Hepatic stellate cell (primary cell): ENCODE results near the gene AVEN.

Experiments used
- DNase-seq: peaks from one replicate; pipeline ENCODE4 v3.0.0; 2011; ENCODE audit warnings: low spot score

The AVEN gene

DNA sequence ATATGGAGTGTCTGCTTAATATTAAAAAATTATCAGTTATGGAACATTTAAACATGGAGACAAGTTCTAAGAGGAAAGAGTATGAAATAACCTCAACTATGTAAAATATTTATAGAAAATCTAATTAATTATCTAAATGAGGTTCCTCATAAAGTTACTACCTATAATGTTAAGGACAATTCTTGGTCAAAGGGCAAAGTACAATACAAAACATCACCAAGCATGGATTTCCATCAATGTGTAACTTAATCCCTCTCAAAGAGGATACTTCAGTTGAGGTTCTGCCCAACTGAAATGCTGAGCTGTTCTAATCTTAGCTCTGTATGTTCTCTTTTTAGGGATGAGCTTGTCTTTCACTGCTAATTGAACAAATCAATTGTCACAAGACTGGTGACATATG, 126.7 kb downstream of the AVEN start:
- DNase-seq, result no peak

GRCh38 chr15:33910741-33911140, 128.3 kb downstream of the AVEN start:
- DNase-seq, result peak; percentile 34

- DNase-seq, result peak; percentile 23
These were observed 130.6 kb downstream of the AVEN start for GRCh38 chr15:33908406-33908805.

GRCh38 chr15:33907326-33907725, 131.7 kb downstream of the AVEN start:
- DNase-seq, result no peak

GRCh38 chr15:33903661-33904060, 135.3 kb downstream of the AVEN start:
- no peak for DNase-seq

DNA sequence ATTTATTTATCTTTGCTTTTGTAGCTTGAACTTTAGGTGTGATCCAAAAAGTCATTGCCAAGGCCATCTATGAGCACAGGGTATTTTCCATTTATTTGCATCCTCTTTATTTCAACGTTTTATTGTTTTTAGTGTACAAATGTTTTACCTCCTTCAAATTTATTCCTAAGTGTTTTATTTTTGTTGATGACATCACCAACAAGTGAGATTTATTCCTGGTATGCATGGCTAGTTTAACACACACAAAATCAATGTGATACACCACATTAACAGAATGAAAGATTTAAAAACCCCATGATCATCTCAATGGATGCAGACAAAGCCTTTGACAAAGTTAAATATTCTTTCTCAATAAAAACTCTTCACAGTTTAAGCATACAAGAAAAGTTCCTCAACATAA, 137.0 kb downstream of the AVEN start:
- DNase-seq, result no peak

DNA sequence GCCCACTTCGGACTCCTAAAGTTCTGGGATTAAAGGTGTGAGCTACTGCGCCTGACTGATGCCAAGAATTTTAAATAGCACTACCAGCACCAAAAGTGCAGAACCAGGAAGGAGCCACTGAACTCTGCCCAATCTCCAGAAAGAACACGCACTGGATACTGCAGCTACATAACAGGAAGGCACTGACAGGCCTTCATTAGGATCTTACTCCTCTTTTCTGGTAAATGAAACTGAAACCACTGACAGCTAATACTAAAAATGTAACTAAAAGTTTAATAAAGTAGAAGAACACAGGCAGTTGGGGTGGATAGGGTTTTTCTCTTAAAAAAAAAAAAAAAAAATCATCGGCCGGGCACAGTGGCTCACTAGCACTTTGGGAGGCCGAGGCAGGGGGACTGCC, 144.8 kb downstream of the AVEN start:
- DNase-seq, result no peak

GRCh38 chr15:33888176-33888575, 150.8 kb downstream of the AVEN start:
- no peak for DNase-seq

GRCh38 chr15:33882921-33883320, 156.1 kb downstream of the AVEN start:
- no peak for DNase-seq

DNA sequence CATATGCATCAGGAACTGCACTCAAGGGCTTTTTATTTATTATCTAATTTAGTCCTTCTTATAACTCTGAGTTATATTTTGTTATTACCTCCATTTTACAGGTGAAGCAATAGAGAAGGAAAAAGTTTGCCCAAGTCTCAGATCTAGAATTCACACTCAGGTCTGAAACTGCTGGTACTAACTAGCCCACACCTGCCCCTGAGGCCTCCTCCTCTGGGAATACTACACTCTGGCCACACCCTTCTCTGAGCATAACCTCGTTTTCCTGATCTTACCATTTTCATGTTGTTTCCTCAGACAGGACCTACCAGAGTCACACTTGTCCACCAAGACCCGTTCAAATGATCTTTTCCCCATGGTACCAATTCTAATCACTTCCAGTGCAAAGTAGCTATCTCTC, 164.8 kb downstream of the AVEN start:
- DNase-seq, result no peak

- DNase-seq, result no peak
These were observed 166.4 kb downstream of the AVEN start for GRCh38 chr15:33872416-33873106.

- no peak for DNase-seq
These were observed 167.0 kb downstream of the AVEN start for GRCh38 chr15:33871980-33872379.

- DNase-seq, result no peak
These were observed 172.8 kb downstream of the AVEN start for GRCh38 chr15:33866101-33866737.

DNA sequence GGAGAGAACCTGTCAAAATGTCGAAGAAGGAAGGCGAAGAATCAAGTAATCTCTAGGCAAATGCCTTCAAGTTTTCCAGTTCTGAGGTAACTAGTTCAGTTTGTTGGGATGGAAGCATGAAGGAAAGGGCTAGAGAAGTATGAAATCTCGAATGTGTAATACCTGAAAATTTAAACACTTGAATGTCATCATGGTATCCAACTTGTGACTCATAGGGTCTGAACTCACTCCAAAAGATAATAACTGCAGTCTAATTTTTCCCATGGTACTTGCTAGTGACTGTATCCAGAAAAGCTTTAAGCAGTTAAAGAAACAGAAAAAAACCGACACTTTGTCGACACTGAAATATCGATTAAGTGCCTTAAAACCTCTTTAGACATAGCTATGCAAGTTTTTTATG, 173.6 kb downstream of the AVEN start:
- DNase-seq, result peak; percentile 24

DNA sequence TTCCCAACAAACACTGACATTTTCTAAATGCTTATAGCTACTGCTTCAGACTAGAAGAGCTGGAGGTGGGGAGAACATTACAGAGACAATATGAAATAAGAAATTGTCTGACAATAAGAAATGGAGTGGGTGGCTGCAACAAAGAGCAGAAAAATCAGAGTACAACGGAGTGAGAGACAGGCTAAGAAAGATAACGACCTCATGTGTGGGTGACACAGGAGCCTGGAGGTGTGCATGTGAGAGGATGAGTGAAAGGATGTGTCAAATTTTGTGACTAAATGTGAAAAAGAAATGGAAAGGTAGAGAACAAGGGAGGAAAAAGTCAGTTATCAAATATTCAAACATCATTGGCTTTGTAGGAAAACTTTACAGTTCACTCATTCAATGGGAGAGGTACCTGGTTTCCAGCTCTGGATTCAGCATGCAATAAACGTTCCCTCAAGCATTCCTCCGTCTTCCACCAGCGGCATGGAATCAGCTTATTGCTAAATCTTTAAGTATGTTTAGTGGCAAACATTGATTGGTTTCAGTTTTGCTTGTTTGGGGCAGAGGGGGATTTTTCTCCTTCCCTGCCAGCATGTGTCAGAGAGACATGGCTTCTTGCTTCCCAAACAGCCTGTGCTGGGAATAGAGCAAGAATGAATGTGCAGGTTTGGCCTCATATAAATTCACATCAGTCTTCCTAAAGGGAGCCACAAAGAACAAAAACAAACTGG, 174.5 kb downstream of the AVEN start:
- no peak for DNase-seq

DNA sequence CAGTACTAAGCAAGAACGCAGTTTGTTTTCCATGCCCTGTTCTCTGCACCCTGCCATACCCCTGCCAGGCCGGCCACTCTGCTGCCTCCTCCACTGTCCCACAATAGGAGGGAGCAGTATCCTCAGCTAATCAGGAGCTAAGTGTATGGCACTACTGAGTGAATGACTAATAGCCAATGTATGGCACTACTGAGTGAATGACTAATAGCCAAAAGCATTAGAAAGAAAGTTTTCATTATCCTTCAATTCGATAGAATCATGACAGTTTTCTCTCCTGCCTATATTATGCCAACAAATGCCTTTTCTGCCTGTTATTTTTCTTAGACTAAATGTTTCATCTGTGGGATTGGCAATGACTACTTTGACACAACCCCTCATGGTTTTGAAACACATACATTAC, 178.2 kb downstream of the AVEN start:
- DNase-seq, result peak; percentile 60

- no peak for DNase-seq
These were observed 178.9 kb downstream of the AVEN start for GRCh38 chr15:33859992-33860545.

DNA sequence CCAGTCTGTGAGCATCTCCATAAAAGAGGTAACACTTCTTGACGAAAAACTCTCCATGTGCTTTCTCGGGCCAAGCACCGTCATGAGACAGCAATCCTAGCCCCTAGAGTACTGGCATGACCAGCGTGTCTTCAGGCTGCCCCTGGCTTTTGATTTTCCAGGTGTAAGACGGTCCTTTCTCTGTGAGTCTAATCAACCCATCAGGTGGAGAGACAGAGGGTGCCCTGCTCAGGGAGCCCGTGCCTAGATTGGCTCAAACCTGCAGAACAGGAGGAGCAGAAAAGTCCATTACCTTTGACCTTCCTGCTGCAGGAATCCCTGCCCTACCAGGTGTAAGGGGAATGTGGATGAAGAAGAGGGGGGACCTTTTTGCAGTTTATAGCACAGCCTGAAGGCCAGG, 180.2 kb downstream of the AVEN start:
- DNase-seq, result no peak

DNA sequence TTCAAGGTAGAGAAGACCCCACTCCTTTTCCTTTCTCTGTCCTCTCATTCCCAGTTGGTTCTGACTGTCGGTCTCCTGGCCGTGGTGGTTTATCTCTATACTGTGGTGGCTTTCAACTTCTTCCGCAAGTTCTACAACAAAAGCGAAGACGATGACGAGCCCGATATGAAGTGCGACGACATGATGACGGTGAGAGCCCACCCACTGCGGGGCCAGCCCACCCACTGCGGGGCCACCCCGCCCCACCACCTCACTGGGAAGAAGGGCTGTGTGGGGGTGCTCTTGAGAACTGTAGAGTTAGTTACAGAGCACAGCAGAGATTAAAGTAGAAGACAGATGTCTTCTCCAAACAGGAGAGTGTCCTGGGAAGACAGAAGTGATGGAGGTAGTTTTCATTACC, 181.3 kb downstream of the AVEN start:
- no peak for DNase-seq

DNA sequence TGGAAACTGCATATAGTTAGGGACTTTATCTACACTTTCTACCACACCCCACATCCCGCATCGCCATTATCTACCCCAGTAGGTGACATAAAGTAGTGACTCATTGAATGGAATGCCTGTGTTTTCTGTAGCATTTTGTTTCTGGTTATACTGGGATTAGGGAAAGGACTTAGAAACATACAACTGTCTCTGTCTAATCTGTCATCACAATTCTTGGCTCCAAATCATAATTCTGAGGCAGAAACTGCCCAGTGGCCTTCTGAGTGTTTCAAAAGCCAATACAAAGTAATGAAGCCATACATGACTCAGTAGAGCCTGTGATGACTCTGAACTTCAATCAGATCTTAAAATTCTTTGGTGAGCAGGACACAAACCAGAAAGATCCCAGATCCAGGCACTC, 186.4 kb downstream of the AVEN start:
- peak; percentile 77 for DNase-seq

DNA sequence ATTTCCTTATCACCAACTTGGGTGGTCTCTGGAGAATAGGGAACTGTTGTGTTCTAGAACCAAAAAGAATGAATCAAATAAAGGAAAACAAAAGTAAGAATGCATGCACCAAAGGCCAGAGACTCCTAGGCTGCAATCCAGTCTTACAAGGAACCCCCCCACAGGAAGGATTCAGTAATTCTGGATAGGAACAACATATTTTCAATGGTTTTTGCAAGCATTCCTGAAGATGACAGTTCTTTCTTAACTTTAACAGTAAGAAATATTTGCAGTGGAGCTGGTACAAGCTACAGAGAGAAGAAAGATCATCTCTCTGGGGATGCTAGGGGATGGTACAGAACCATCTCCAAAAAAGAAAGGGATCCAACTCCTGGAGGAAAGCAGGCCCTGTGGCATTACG, 186.9 kb downstream of the AVEN start:
- peak; percentile 58 for DNase-seq

GRCh38 chr15:33851079-33851478, 187.9 kb downstream of the AVEN start:
- DNase-seq, result no peak

DNA sequence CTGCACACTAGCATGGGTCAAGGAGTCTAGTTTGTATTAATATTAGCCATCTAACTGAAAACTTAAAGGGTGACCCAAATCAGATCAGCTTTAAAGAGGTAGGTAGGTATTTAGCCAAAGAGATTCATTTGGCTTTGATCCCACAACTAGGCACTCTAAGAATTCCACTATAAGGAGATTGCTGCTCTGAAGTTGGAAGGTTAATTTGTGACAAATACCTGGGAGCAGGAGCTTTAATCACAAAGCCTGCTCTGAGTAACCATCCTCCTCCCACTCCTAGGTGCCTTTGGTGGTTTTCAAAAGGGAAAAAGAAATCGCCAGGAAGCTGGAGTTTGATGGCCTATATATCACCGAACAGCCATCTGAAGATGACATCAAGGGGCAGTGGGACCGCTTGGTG, 191.0 kb downstream of the AVEN start:
- no peak for DNase-seq
